ENCODE results near the gene EZH1. TPM values are rescaled to one million over a fixed set of nuclear protein-coding genes. Genes with fewer than 3 reads are reported as not detected.
A peak's percentile ranks its signal among the peaks of the same experiment; 100 is the strongest.

EZH1 gene
- total RNA-seq, 1 donor from 2014 or later = 37.6 TPM

GRCh38 chr17:42683407-42684034 is 61.3 kb downstream of the EZH1 start:
- no peak for TF ChIP-seq CTCF (conservative IDR thresholded peaks at IDR 0.05)
- Mint-ChIP-seq H3K27ac (no peak overlapping the region), H3K36me3 (peaks cover 5% of the 10 kb centered on the region), H3K4me3 (peak overlapping the region; percentile 88), H3K27me3 (peaks cover 19% of the 10 kb centered on the region), H3K4me1 (ENCODE audit: unreplicated experiment) (peaks cover 36% of the 10 kb centered on the region), H3K9me3 (no peaks in the 10 kb centered on the region)
- no peak for DNase-seq (ENCODE audit: extremely low spot score, unreplicated experiment)

GRCh38 chr17:42682722-42683403 is 62.0 kb downstream of the EZH1 start:
- Mint-ChIP-seq H3K9me3 (no peaks in the 10 kb centered on the region), H3K27me3 (peaks cover 19% of the 10 kb centered on the region), H3K4me3 (peak overlapping the region; percentile 88), H3K27ac (peak overlapping the region; percentile 72), H3K36me3 (peaks cover 5% of the 10 kb centered on the region), H3K4me1 (ENCODE audit: unreplicated experiment) (peaks cover 40% of the 10 kb centered on the region)
- no peak for TF ChIP-seq CTCF (conservative IDR thresholded peaks at IDR 0.05)
- DNase-seq (ENCODE audit: extremely low spot score, unreplicated experiment) = no peak

- H3K4me3 Mint-ChIP-seq = peak within 1 kb of the TSS; percentile 88
- TF ChIP-seq CTCF (conservative IDR thresholded peaks at IDR 0.05) = no peak
- no peak for DNase-seq (ENCODE audit: extremely low spot score, unreplicated experiment)
- peaks cover 43% of the 10 kb centered on the region for H3K4me1 Mint-ChIP-seq (ENCODE audit: unreplicated experiment)
- H3K27ac Mint-ChIP-seq = peak within 1 kb of the TSS; percentile 72
- peaks cover 5% of the 10 kb centered on the region for H3K36me3 Mint-ChIP-seq
- H3K9me3 Mint-ChIP-seq = no peaks in the 10 kb centered on the region
- peaks cover 19% of the 10 kb centered on the region for H3K27me3 Mint-ChIP-seq
Observed at GRCh38 chr17:42681976-42682721, 62.7 kb downstream of the EZH1 start, which contains the start of gene CNTNAP1. Gene CNTNAP1, plus strand, starts transcription at chr17:42682531. Its CDS starts 299 bp downstream, at chr17:42682830.

- no peak for TF ChIP-seq CTCF (conservative IDR thresholded peaks at IDR 0.05)
Observed at GRCh38 chr17:42680331-42680808, 64.5 kb downstream of the EZH1 start.

GRCh38 chr17:42679492-42680330 is 65.1 kb downstream of the EZH1 start:
- DNase-seq (ENCODE audit: extremely low spot score, unreplicated experiment) = peak; percentile 86
- peaks cover 39% of the 10 kb centered on the region for H3K4me1 Mint-ChIP-seq (ENCODE audit: unreplicated experiment)
- H3K9me3 Mint-ChIP-seq = no peaks in the 10 kb centered on the region
- H3K4me3 Mint-ChIP-seq = peak overlapping the region; percentile 97
- H3K27me3 Mint-ChIP-seq = peaks cover 13% of the 10 kb centered on the region
- TF ChIP-seq CTCF (conservative IDR thresholded peaks at IDR 0.05) = peak; percentile 94
- peak overlapping the region; percentile 98 for H3K27ac Mint-ChIP-seq
- no peaks in the 10 kb centered on the region for H3K36me3 Mint-ChIP-seq

More at GRCh38 chr17:42680331-42680808, 64.5 kb downstream of the EZH1 start:
- peaks cover 14% of the 10 kb centered on the region for H3K27me3 Mint-ChIP-seq
- H3K4me1 Mint-ChIP-seq (ENCODE audit: unreplicated experiment) = peaks cover 37% of the 10 kb centered on the region
- DNase-seq (ENCODE audit: extremely low spot score, unreplicated experiment) = no peak
- no peak overlapping the region for H3K27ac Mint-ChIP-seq
- H3K9me3 Mint-ChIP-seq = no peaks in the 10 kb centered on the region
- H3K4me3 Mint-ChIP-seq = peak overlapping the region; percentile 69
- H3K36me3 Mint-ChIP-seq = no peaks in the 10 kb centered on the region

Data from type B pancreatic cell (in vitro differentiated cells).